GM10266 (cell line): ENCODE measurements around the gene MAPK6.

Experiments
- DNase-seq: peaks from one replicate; pipeline ENCODE4 v3.0.0; 2012; ENCODE audit errors: extremely low spot score
- TF ChIP-seq, protein P1 (sequence below): IDR thresholded peaks from 2 replicates; pipeline ENCODE4 v1.5.1; 2012; ENCODE audit warnings: mild to moderate bottlenecking, low read depth; ENCODE audit not compliant: control insufficient read depth, insufficient read depth; ENCODE audit errors: missing control alignments

Gene MAPK6

DNA sequence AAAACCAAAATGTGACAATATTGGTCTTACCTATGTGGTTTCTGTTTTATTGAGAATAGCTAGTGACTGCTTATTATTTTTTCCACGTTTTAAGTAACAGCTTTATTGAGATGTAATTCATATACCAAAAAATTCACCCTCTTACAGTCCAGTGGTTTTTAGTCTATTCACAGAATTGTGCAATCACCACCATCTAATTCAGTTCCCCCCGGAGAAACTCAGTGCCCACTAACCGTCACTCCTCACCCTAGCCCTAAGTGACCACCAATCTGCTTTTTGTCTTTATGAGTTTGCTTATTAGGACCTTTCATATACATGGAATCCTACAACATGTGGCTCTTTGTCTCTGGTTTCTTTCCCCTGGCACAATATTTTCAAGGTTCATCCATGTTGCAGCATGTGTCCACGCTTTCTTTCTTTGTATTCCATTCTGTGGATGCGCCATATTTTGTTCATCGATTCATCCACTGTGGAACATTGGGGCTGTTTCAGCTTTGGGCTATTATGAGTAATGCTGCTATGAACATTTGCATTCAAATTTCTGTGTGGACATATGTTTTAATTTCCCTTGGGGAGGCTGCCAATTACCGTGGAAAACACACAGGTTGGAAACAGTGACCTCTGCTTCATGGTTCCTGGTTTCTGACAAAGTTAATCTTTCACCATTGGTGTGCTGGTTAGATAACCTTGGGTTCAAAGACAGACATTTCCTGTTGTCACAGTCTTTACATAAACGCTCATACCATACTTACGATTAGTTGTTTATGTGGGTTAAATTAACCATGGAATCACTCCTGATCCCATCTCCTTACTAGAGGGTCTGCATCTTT lies 96.8 kb downstream of the MAPK6 start:
- TF ChIP-seq, protein P1, sequence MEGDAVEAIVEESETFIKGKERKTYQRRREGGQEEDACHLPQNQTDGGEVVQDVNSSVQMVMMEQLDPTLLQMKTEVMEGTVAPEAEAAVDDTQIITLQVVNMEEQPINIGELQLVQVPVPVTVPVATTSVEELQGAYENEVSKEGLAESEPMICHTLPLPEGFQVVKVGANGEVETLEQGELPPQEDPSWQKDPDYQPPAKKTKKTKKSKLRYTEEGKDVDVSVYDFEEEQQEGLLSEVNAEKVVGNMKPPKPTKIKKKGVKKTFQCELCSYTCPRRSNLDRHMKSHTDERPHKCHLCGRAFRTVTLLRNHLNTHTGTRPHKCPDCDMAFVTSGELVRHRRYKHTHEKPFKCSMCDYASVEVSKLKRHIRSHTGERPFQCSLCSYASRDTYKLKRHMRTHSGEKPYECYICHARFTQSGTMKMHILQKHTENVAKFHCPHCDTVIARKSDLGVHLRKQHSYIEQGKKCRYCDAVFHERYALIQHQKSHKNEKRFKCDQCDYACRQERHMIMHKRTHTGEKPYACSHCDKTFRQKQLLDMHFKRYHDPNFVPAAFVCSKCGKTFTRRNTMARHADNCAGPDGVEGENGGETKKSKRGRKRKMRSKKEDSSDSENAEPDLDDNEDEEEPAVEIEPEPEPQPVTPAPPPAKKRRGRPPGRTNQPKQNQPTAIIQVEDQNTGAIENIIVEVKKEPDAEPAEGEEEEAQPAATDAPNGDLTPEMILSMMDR, result no peak
- DNase-seq, result no peak
